Measurements from ENCODE around the gene ASTN2. TPM values are rescaled to one million over a fixed set of nuclear protein-coding genes. Genes with fewer than 3 reads are reported as not detected.

Gene ASTN2
- total RNA-seq, 1 donor from 2014 or later = 2.7 TPM

GRCh38 chr9:116774421-116775180, 640.3 kb downstream of the ASTN2 start:
- intact Hi-C loops (cut with micrococcal nuclease) = no loop called here
- DNase-seq (ENCODE audit: low spot score) = no peak
- no peaks in the 10 kb centered on the region for H3K27me3 Mint-ChIP-seq (ENCODE audit: low read depth)
- no peaks in the 10 kb centered on the region for H3K4me1 Mint-ChIP-seq (ENCODE audit: low read depth)
- no peak overlapping the region for H3K27ac Mint-ChIP-seq
- H3K9me3 Mint-ChIP-seq = no peaks in the 10 kb centered on the region
- H3K36me3 Mint-ChIP-seq (ENCODE audit: low read depth) = no peaks in the 10 kb centered on the region
- H3K4me3 Mint-ChIP-seq (ENCODE audit: low read depth) = no peak overlapping the region

DNA sequence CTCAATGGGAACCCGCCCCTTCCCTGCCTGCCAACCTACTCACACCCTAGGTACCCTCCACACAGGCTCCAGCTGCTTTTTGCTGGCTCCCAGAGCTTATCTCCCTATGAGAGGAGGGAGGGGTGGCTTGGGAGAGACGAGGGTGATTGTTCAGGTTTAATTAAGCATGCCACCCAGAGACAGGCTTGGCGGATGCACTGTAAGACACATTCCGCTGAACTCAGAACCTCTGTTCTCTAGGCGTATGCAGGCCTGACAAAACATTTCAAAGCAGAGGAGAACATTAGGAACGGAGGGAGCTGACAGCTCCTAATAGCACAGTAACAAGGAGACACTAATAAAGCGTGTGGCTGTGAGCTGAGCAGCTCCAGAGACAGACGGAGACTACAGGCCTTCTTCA, 647.6 kb downstream of the ASTN2 start:
- H3K4me1 Mint-ChIP-seq (ENCODE audit: low read depth) = no peaks in the 10 kb centered on the region
- no peaks in the 10 kb centered on the region for H3K9me3 Mint-ChIP-seq
- no peak overlapping the region for H3K4me3 Mint-ChIP-seq (ENCODE audit: low read depth)
- no peaks in the 10 kb centered on the region for H3K36me3 Mint-ChIP-seq (ENCODE audit: low read depth)
- no peak for DNase-seq (ENCODE audit: low spot score)
- intact Hi-C loops (cut with micrococcal nuclease) = no loop called here
- no peak overlapping the region for H3K27ac Mint-ChIP-seq
- no peaks in the 10 kb centered on the region for H3K27me3 Mint-ChIP-seq (ENCODE audit: low read depth)

DNA sequence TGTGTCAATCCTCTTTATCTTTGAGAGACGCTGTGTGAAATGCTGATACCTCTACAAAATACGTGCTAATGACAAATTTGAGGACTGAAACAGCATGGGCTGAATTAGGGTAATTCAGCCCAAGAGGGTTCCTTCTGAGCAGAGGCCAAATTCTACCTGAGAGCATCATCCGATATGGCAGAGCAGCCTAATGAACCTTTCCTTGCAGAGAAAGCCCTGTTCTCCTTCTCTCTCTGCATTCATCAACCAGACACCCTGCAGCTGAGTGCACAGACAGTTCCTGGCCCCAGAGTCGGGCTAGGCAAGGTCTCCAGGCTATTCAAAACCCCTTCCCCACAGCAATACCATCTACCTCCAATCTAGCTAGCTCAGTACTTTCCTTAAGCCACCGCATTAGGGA, 649.8 kb downstream of the ASTN2 start:
- H3K36me3 Mint-ChIP-seq (ENCODE audit: low read depth) = no peaks in the 10 kb centered on the region
- H3K27me3 Mint-ChIP-seq (ENCODE audit: low read depth) = no peaks in the 10 kb centered on the region
- H3K27ac Mint-ChIP-seq = no peak overlapping the region
- no peaks in the 10 kb centered on the region for H3K9me3 Mint-ChIP-seq
- intact Hi-C loops (cut with micrococcal nuclease) = no loop called here
- DNase-seq (ENCODE audit: low spot score) = no peak
- no peaks in the 10 kb centered on the region for H3K4me1 Mint-ChIP-seq (ENCODE audit: low read depth)
- no peak overlapping the region for H3K4me3 Mint-ChIP-seq (ENCODE audit: low read depth)

GRCh38 chr9:116763770-116764169, 651.1 kb downstream of the ASTN2 start:
- H3K27me3 Mint-ChIP-seq (ENCODE audit: low read depth) = no peaks in the 10 kb centered on the region
- no peaks in the 10 kb centered on the region for H3K36me3 Mint-ChIP-seq (ENCODE audit: low read depth)
- H3K9me3 Mint-ChIP-seq = no peaks in the 10 kb centered on the region
- intact Hi-C loops (cut with micrococcal nuclease) = no loop called here
- DNase-seq (ENCODE audit: low spot score) = no peak
- H3K27ac Mint-ChIP-seq = no peak overlapping the region
- no peaks in the 10 kb centered on the region for H3K4me1 Mint-ChIP-seq (ENCODE audit: low read depth)
- no peak overlapping the region for H3K4me3 Mint-ChIP-seq (ENCODE audit: low read depth)

- no peak for DNase-seq (ENCODE audit: low spot score)
- Mint-ChIP-seq H3K27ac (no peak overlapping the region), H3K36me3 (ENCODE audit: low read depth) (no peaks in the 10 kb centered on the region), H3K4me1 (ENCODE audit: low read depth) (no peaks in the 10 kb centered on the region), H3K9me3 (no peaks in the 10 kb centered on the region), H3K4me3 (ENCODE audit: low read depth) (no peak overlapping the region), H3K27me3 (ENCODE audit: low read depth) (peaks cover 5% of the 10 kb centered on the region)
- intact Hi-C loops (cut with micrococcal nuclease) = no loop called here
These were observed 654.2 kb downstream of the ASTN2 start for GRCh38 chr9:116760636-116761035.

GRCh38 chr9:116757030-116757429, 657.8 kb downstream of the ASTN2 start:
- intact Hi-C loops (cut with micrococcal nuclease) = no loop called here

GRCh38 chr9:116753389-116753788, 661.5 kb downstream of the ASTN2 start:
- H3K27ac Mint-ChIP-seq = no peak overlapping the region
- H3K36me3 Mint-ChIP-seq (ENCODE audit: low read depth) = no peaks in the 10 kb centered on the region
- no peak overlapping the region for H3K4me3 Mint-ChIP-seq (ENCODE audit: low read depth)
- intact Hi-C loops (cut with micrococcal nuclease) = no loop called here
- H3K9me3 Mint-ChIP-seq = no peaks in the 10 kb centered on the region
- peaks cover 11% of the 10 kb centered on the region for H3K27me3 Mint-ChIP-seq (ENCODE audit: low read depth)
- H3K4me1 Mint-ChIP-seq (ENCODE audit: low read depth) = no peaks in the 10 kb centered on the region
- no peak for DNase-seq (ENCODE audit: low spot score)

More at GRCh38 chr9:116757030-116757429, 657.8 kb downstream of the ASTN2 start:
- Mint-ChIP-seq H3K9me3 (no peaks in the 10 kb centered on the region), H3K27me3 (ENCODE audit: low read depth) (peaks cover 6% of the 10 kb centered on the region), H3K4me1 (ENCODE audit: low read depth) (no peaks in the 10 kb centered on the region), H3K27ac (no peak overlapping the region), H3K36me3 (ENCODE audit: low read depth) (no peaks in the 10 kb centered on the region), H3K4me3 (ENCODE audit: low read depth) (no peak overlapping the region)
- DNase-seq (ENCODE audit: low spot score) = no peak

DNA sequence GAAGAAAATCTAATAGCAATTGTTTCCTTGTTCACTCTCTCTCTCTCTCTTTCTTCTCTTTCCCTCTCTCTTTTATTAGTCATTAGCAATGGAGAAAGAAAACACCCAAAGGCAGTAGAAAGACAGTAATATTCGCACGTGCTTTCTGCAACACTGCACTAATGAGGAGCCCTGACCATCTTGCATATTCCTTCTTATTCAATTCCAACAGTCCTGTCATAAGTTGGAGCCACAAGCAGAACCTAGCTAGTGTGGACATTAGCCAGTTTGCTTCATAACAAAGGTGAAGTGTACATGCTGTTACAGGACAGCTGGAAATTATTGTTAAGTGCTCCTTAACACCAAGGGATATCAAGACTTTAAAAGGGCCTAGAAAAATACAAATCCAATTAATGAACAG, 664.3 kb downstream of the ASTN2 start:
- Mint-ChIP-seq H3K27me3 (ENCODE audit: low read depth) (peaks cover 5% of the 10 kb centered on the region), H3K27ac (no peak overlapping the region), H3K36me3 (ENCODE audit: low read depth) (no peaks in the 10 kb centered on the region), H3K9me3 (no peaks in the 10 kb centered on the region), H3K4me1 (ENCODE audit: low read depth) (no peaks in the 10 kb centered on the region), H3K4me3 (ENCODE audit: low read depth) (no peak overlapping the region)
- no peak for DNase-seq (ENCODE audit: low spot score)
- intact Hi-C loops (cut with micrococcal nuclease) = no loop called here

DNA sequence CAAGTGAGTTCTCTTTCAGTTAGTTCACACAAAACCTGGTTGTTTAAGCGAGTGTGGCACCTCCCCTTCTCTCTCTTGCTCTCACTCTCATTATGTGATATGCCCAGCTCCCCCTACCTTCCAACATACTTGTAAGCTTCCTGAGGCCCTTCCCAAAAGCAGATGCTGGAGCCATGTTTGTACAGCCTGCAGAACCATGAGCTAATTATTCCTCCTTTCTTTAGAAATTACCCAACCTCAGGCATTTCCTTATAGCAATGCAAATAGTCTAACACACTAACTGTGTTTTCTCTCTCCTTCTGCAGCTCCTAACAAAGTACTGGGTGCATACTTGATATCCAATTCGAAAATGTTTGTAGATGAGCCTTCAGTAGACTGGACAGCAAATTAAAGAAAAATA, 665.1 kb downstream of the ASTN2 start:
- Mint-ChIP-seq H3K4me1 (ENCODE audit: low read depth) (no peaks in the 10 kb centered on the region), H3K4me3 (ENCODE audit: low read depth) (no peak overlapping the region), H3K36me3 (ENCODE audit: low read depth) (no peaks in the 10 kb centered on the region), H3K27ac (no peak overlapping the region), H3K9me3 (no peaks in the 10 kb centered on the region), H3K27me3 (ENCODE audit: low read depth) (peaks cover 5% of the 10 kb centered on the region)
- no peak for DNase-seq (ENCODE audit: low spot score)
- intact Hi-C loops (cut with micrococcal nuclease) = no loop called here

DNA sequence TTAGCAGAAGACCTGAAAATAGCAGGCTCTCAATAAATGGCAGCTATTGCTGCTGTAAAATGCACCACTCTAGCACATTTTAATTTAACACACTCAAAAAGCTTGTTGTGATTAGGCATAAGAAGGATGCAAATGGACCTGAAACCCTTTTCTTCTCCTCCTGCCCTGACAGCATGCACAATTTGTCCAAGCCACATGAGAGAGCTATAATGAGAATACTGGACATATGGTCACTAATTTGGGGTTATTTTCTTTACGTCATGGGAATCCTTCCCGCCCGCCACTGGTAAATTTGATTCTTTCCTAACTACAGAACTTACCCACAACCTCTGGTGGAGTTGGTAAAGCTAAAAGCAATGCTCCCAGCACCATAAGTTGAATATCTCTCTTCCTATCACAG, 665.7 kb downstream of the ASTN2 start:
- no peaks in the 10 kb centered on the region for H3K36me3 Mint-ChIP-seq (ENCODE audit: low read depth)
- intact Hi-C loops (cut with micrococcal nuclease) = no loop called here

DNA sequence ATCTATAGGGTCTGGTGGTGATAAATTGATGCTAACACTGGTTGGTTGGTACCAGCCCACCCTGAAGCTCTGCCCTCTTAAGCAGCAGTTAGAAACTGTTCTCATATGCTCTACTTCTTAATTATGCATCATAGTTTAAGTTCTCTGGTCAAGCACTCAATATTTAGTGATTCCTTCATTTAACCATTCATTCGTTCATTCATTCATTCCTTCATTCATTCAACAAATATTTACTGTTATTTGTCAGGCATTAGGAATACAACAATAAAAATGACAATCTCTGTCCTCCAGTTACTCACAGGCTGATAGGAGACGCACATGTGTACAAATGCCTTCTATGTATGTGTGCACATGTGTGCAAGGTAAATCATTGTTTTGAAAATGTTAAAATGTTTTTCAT, 673.1 kb downstream of the ASTN2 start:
- intact Hi-C loops (cut with micrococcal nuclease) = no loop called here
- H3K9me3 Mint-ChIP-seq = no peaks in the 10 kb centered on the region

More for the DNA sequence above, 665.7 kb downstream of the ASTN2 start:
- H3K27me3 Mint-ChIP-seq (ENCODE audit: low read depth) = peaks cover 5% of the 10 kb centered on the region
- H3K27ac Mint-ChIP-seq = no peak overlapping the region
- no peak overlapping the region for H3K4me3 Mint-ChIP-seq (ENCODE audit: low read depth)
- no peaks in the 10 kb centered on the region for H3K4me1 Mint-ChIP-seq (ENCODE audit: low read depth)
- DNase-seq (ENCODE audit: low spot score) = no peak
- H3K9me3 Mint-ChIP-seq = no peaks in the 10 kb centered on the region

DNA sequence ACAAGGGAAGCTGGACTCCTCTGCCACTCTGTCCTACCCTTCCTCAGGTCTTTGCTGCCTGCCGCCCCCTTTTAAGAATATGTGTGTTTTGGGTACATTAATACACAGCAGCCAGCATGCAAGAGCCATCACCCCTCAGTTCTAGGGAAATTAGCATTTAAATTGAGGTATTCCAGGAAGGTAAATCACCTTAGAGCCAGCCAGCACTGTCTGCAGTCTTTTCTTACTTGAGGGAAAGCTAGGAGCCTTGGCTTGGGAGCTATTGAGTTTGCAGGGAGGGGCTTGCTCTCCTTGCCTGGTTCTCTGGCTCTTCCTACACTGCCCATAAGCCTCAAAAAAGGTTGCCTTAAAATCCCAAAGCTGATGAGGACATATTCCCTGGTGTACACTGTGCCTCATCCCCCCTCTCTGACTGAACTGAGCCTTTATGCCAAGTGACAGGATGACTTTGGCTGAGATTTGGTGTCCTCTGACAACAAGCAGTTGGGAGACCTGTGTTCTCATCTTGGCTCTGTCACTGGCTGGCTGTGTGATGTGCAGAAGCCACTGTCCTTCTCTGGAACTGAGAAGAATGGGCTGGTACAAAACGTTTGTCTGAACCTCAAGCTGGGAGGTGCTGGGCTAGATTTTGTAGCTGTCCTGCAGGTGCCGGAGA, 673.6 kb downstream of the ASTN2 start:
- Mint-ChIP-seq H3K9me3 (no peaks in the 10 kb centered on the region), H3K4me1 (ENCODE audit: low read depth) (no peaks in the 10 kb centered on the region), H3K4me3 (ENCODE audit: low read depth) (no peak overlapping the region), H3K27ac (no peak overlapping the region), H3K27me3 (ENCODE audit: low read depth) (peaks cover 2% of the 10 kb centered on the region), H3K36me3 (ENCODE audit: low read depth) (no peaks in the 10 kb centered on the region)
- intact Hi-C loops (cut with micrococcal nuclease) = no loop called here
- no peak for DNase-seq (ENCODE audit: low spot score)

More for the DNA sequence above, 673.1 kb downstream of the ASTN2 start:
- Mint-ChIP-seq H3K27me3 (ENCODE audit: low read depth) (no peaks in the 10 kb centered on the region), H3K4me1 (ENCODE audit: low read depth) (no peaks in the 10 kb centered on the region), H3K36me3 (ENCODE audit: low read depth) (no peaks in the 10 kb centered on the region), H3K27ac (no peak overlapping the region), H3K4me3 (ENCODE audit: low read depth) (no peak overlapping the region)
- no peak for DNase-seq (ENCODE audit: low spot score)

DNA sequence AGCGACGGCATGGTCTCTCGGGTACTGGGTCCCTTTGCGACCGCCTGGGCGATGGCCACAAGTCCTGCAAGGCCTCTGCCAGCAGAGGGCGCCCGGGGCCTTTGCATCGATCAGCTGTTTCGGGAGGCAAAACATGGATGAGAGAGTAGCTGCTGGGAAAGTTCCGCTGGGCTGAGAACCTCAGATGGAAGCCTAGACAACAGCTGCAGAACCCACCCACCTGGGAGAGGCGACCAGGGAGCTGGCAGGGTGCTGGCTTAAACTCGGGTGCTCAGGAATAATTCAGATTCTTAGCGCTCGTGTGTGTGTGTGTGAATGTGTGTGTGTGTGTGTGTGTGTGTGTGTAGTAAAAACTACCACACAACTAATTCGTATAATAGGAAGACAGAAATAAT, 677.7 kb downstream of the ASTN2 start:
- Mint-ChIP-seq H3K27me3 (ENCODE audit: low read depth) (peaks cover 2% of the 10 kb centered on the region), H3K36me3 (ENCODE audit: low read depth) (no peaks in the 10 kb centered on the region), H3K4me3 (ENCODE audit: low read depth) (no peak overlapping the region), H3K9me3 (no peaks in the 10 kb centered on the region), H3K27ac (no peak overlapping the region), H3K4me1 (ENCODE audit: low read depth) (no peaks in the 10 kb centered on the region)
- intact Hi-C loops (cut with micrococcal nuclease) = loop anchor here (5.0 kb wide), 1 partner anchor 125 kb away; no protein-coding TSS in a partner anchor
- peak; percentile 32 for DNase-seq (ENCODE audit: low spot score)

Data from activated T-helper 2 cell treated with anti-CD3 and anti-CD28 coated beads, Interferon-gamma antibody, Interleukin-2, Interleukin-4, amounts not matched to agents 10 μg/mL and 5 μg/mL and 100 μg/mL, durations not matched to agents 14 hours and 24 hours and 36 hours (primary cell).